Upper lobe of left lung (tissue), 6 donors: Measurements from ENCODE around the gene SOX13. TPM values are rescaled to one million over a fixed set of nuclear protein-coding genes. Genes with fewer than 3 reads are reported as not detected.

Experiments
- ATAC-seq, 2 donors: fragments of 200-7000 bp; cut with Tn5 transposase; one replicate each; pipeline ENCODE4 v1.9.1; 2022; ENCODE audit warnings: mild to moderate bottlenecking in 2 of 2, moderate library complexity in 2 of 2; ENCODE audit not compliant: low FRiP score in 2 of 2
- DNase-seq, 2 donors: peaks; one replicate each; pipeline ENCODE4 v3.0.0-alpha.2; 2019 to 2020
- H3K27ac ChIP-seq, 4 donors: fragments of 200-600 bp; sonication (generic); one replicate each; pipeline ENCODE4 v1.5.1; 2016 to 2019
- H3K27me3 ChIP-seq, 4 donors: fragments of 200-600 bp; sonication (generic); one replicate each; pipeline ENCODE4 v1.5.1; 2017 to 2019
- H3K36me3 ChIP-seq, 4 donors: fragments of 200-600 bp; sonication (generic); one replicate each; pipeline ENCODE4 v1.5.1; 2016 to 2019
- H3K4me1 ChIP-seq, 4 donors: fragments of 200-600 bp; sonication (generic); one replicate each; pipeline ENCODE4 v1.5.1; 2018 to 2019
- H3K4me3 ChIP-seq, 4 donors: fragments of 200-600 bp; sonication (generic); one replicate each; pipeline ENCODE4 v1.5.1; 2017 to 2019; ENCODE audit warnings: mild to moderate bottlenecking in 2 of 4, moderate library complexity in 1 of 4
- H3K9me3 ChIP-seq, 4 donors: fragments of 200-600 bp; sonication (generic); one replicate each; pipeline ENCODE4 v1.5.1; 2018 to 2019
- EP300 ChIP-seq, 4 donors: sonication (generic); formaldehyde crosslinking; IDR thresholded peaks; one replicate each; pipeline ENCODE4 v1.5.1; 2017; ENCODE audit warnings: antibody characterized with exemption in 4 of 4, control low read depth in 2 of 4
- POLR2A ChIP-seq, 4 donors: fragments of 450-650 bp; IDR thresholded peaks; one replicate each; pipeline ENCODE4 v1.5.1; 2016 to 2017; ENCODE audit warnings: antibody characterized with exemption in 4 of 4, mild to moderate bottlenecking in 2 of 4
- POLR2AphosphoS5 ChIP-seq, 2 donors: sonication (generic); formaldehyde crosslinking; IDR thresholded peaks; one replicate each; pipeline ENCODE4 v1.5.1; 2017; ENCODE audit warnings: antibody characterized with exemption in 2 of 2
- WGBS, 2 donors: methylation state at CpG; one replicate each; pipeline ENCODE4 v1.1.5; 2017 to 2018; 5-methylcytosine and 5-hydroxymethylcytosine counted together
- total RNA-seq, 6 donors: library from RNA; depleted of rRNA in 4 of 6; stranded (reverse); fragments of >200 nt in 4 of 6; gene quantifications; one replicate each; pipeline versions ENCODE4 v1.1.0 to v1.2.1, GENCODE V29; 2016 to 2021
- TF ChIP-seq, protein P1 (sequence below), 6 experiments: fragments of 450-650 bp in 4 of 6; fragments of 200-600 bp in 2 of 6; sonication (generic) in 2 of 6; IDR thresholded peaks; one replicate each; pipeline ENCODE4 v1.5.1; 2016 to 2019; ENCODE audit warnings: antibody characterized with exemption in 6 of 6
- donor health status: DM: no; HTN: no; CAD: no; lungs with moderate emphysema.
- donor health status: DM: no; HTN: yes; CAD: no; lungs with severe emphysema.

Gene SOX13
- total RNA-seq, 6 donors from 2014 or later: 33.8 to 76.5 (median 63.9) TPM

DNA sequence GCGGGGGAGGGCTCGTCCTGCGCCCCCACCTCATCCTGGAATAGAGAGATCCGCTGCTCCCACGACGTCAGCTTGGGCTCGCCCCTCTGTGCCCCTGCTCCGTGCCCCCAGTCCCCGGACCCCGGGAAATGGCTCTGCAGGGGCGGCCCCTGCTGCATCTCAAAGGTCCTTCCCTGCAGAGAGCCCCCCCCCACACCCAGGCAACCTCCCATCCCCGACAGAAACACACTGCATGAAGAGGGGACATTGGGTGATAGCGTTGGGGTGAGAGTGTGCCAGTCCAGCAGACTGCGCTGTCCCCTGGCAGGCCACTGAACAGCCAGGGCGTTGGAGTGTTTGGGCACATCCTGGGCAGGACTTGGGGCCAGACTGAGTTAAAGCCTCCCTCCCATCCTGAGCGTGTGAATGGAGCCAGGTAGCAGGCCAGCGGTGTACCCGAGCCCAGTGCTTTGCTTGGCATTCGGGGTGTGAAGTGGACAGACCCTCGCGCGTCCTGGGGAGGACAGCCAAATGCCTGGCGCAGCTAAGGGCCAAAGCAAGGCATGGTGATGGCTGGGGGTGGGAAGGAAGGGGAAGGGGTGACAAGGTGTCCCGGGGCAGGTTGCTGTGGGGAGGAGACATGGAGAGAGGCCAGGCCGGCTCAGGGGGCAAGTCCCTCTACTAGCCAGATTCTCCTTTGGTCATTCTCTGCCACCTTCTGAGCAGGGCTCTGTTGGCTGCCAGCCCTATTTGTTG lies 79.6 kb downstream of the SOX13 start:
- no peaks in the 10 kb centered on the region for H3K36me3 ChIP-seq
- H3K9me3 ChIP-seq: no peaks in the 10 kb centered on the region
- H3K4me1 ChIP-seq: peaks cover 11 to 22% (median 14%) of the 10 kb centered on the region in 4 donors
- TF ChIP-seq, protein P1, sequence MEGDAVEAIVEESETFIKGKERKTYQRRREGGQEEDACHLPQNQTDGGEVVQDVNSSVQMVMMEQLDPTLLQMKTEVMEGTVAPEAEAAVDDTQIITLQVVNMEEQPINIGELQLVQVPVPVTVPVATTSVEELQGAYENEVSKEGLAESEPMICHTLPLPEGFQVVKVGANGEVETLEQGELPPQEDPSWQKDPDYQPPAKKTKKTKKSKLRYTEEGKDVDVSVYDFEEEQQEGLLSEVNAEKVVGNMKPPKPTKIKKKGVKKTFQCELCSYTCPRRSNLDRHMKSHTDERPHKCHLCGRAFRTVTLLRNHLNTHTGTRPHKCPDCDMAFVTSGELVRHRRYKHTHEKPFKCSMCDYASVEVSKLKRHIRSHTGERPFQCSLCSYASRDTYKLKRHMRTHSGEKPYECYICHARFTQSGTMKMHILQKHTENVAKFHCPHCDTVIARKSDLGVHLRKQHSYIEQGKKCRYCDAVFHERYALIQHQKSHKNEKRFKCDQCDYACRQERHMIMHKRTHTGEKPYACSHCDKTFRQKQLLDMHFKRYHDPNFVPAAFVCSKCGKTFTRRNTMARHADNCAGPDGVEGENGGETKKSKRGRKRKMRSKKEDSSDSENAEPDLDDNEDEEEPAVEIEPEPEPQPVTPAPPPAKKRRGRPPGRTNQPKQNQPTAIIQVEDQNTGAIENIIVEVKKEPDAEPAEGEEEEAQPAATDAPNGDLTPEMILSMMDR (IDR thresholded peaks at IDR 0.05): peak in 1 of 6 experiments; percentile 7
- no peak for TF ChIP-seq POLR2AphosphoS5 (IDR thresholded peaks at IDR 0.05)
- peak overlapping the region; percentile 22 to 81 (median 68) for H3K4me3 ChIP-seq
- peak overlapping the region in 1 of 4 donors; percentile 73 for H3K27ac ChIP-seq
- peak in 1 of 2 donors; percentile 57 for DNase-seq
- no peak for ATAC-seq
- H3K27me3 ChIP-seq: peaks cover 0 to 3% (median 0%) of the 10 kb centered on the region in 4 donors
- 23 to 67% methylated on average over 11 to 16 of the region's 25 CpGs for WGBS, 2 donors

- DNase-seq (no peak), ATAC-seq (no peak)
- no peaks in the 10 kb centered on the region for H3K9me3 ChIP-seq
- TF ChIP-seq POLR2AphosphoS5 (IDR thresholded peaks at IDR 0.05) (no peak), POLR2A (IDR thresholded peaks at IDR 0.05) (no peak), EP300 (IDR thresholded peaks at IDR 0.05) (no peak)
- TF ChIP-seq, protein P1 (IDR thresholded peaks at IDR 0.05): no peak
- 90 to 96% methylated on average over 5 of the region's 5 CpGs for WGBS, 2 donors
- no peaks in the 10 kb centered on the region for H3K36me3 ChIP-seq
- peaks cover 11 to 22% (median 14%) of the 10 kb centered on the region in 4 donors for H3K4me1 ChIP-seq
- peaks cover 0 to 3% (median 0%) of the 10 kb centered on the region in 4 donors for H3K27me3 ChIP-seq
- no peak overlapping the region for H3K4me3 ChIP-seq
- H3K27ac ChIP-seq: no peak overlapping the region
Measured at GRCh38 chr1:204153667-204154066, 80.8 kb downstream of the SOX13 start.

DNA sequence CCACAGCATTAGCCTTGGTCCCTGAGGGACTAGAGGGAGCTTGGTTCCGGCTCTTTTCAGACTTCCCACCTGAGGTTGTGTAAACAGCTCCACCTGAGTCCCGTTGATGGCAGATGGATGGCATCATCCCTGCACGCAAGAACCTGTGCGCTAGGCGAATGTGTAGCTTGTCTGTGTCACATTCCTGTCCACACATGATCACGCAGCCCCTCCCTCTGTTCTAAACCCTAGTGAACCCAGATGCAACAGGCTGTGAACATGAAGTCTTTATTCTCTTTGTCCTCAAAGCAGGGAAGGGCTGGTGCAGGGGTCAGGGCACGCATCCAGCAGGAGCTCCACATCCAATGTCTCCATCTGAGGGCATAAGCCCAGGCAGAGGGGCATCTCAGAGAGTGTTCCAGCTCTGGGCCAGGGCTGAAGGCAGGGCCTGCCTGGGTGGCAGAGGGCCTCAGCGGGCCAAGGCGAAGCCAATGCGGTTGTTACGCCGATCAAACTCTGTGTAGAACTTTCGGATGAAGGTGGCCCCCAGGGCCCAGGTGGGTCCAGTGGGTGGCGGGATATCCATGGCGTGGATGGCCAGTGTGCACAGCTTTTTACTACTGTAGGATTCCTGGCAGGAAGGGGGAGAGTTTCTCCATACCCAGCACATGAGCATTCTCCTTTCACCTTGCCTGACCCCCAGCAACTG lies 81.8 kb downstream of the SOX13 start:
- H3K27ac ChIP-seq: no peak overlapping the region
- H3K27me3 ChIP-seq: peaks cover 0 to 3% (median 0%) of the 10 kb centered on the region in 4 donors
- H3K36me3 ChIP-seq: no peaks in the 10 kb centered on the region
- TF ChIP-seq, protein P1 (IDR thresholded peaks at IDR 0.05): no peak
- TF ChIP-seq POLR2AphosphoS5 (IDR thresholded peaks at IDR 0.05) (no peak), POLR2A (IDR thresholded peaks at IDR 0.05) (no peak), EP300 (IDR thresholded peaks at IDR 0.05) (no peak)
- 79 to 93% methylated on average over 7 to 15 of the region's 15 CpGs for WGBS, 2 donors
- peaks cover 11 to 22% (median 14%) of the 10 kb centered on the region in 4 donors for H3K4me1 ChIP-seq
- DNase-seq: peak in 1 of 2 donors; percentile 59
- no peak overlapping the region for H3K4me3 ChIP-seq
- no peaks in the 10 kb centered on the region for H3K9me3 ChIP-seq
- ATAC-seq: no peak

GRCh38 chr1:204155881-204156280 lies 83.0 kb downstream of the SOX13 start:
- H3K4me3 ChIP-seq: no peak overlapping the region
- H3K4me1 ChIP-seq: peaks cover 11 to 16% (median 13%) of the 10 kb centered on the region in 4 donors
- DNase-seq: no peak
- TF ChIP-seq EP300 (IDR thresholded peaks at IDR 0.05) (no peak), POLR2AphosphoS5 (IDR thresholded peaks at IDR 0.05) (no peak), POLR2A (IDR thresholded peaks at IDR 0.05) (no peak)
- TF ChIP-seq, protein P1 (IDR thresholded peaks at IDR 0.05): no peak
- H3K9me3 ChIP-seq: no peaks in the 10 kb centered on the region
- 89 to 90% methylated on average over 9 to 10 of the region's 10 CpGs for WGBS, 2 donors
- ATAC-seq: no peak
- no peak overlapping the region for H3K27ac ChIP-seq
- peaks cover 0 to 3% (median 0%) of the 10 kb centered on the region in 4 donors for H3K27me3 ChIP-seq
- H3K36me3 ChIP-seq: no peaks in the 10 kb centered on the region
